RWPE1 (cell line): ENCODE results near the gene CCSAP.
"Not testable (repeated sequence)": the region's sequence is repeated elsewhere in the genome, so short reads cannot be mapped to it uniquely, and the experiment has no call there.

ENCODE experiments used
- CTCF ChIA-PET: fragments of 350-600 bp; sonication (Branson Sonifier 250); formaldehyde crosslinking; extraction: SDS; loops from one replicate; lab custom pipeline; 2021; lab: Yijun Ruan, JAX
- POLR2A ChIA-PET: fragments of 400-600 bp; formaldehyde crosslinking; extraction: SDS; loops from one replicate; lab custom pipeline; 2020; ENCODE audit warnings: antibody characterized with exemption; ENCODE audit not compliant: low non-redundant PET; lab: Yijun Ruan, JAX
- DNase-seq: peaks from one replicate; pipeline ENCODE4 v3.0.0; 2012; ENCODE audit warnings: low spot score
- H3K27ac ChIP-seq: fragments of 450-650 bp; 2 replicates; pipeline ENCODE4 v1.5.1; 2017
- TF ChIP-seq, protein P1 (sequence below): fragments of 450-650 bp; conservative IDR thresholded peaks from 2 replicates; pipeline ENCODE4 v1.5.1; 2017; ENCODE audit warnings: low read depth, mild to moderate bottlenecking

Gene CCSAP

DNA sequence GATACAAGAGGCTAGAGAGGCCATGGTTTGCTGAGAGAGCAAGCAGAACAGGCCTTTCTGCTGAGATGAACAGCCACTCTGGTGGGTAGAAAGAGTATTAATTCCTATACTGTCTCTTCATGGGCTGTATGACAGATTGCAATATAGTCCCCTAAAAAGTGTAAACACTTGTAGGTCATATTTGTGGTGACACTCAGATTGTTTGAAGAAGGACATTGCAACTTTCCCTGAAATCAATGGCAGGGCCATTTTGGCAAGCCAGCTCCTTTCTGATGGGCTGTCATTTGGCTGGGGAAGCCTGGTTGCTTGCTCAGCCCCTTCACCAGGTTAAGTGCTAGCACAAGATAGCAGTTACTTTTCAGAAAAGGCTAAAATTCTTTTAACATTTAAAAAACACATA is 44.4 kb downstream of the CCSAP start:
- no peak overlapping the region for H3K27ac ChIP-seq
- TF ChIP-seq, protein P1, sequence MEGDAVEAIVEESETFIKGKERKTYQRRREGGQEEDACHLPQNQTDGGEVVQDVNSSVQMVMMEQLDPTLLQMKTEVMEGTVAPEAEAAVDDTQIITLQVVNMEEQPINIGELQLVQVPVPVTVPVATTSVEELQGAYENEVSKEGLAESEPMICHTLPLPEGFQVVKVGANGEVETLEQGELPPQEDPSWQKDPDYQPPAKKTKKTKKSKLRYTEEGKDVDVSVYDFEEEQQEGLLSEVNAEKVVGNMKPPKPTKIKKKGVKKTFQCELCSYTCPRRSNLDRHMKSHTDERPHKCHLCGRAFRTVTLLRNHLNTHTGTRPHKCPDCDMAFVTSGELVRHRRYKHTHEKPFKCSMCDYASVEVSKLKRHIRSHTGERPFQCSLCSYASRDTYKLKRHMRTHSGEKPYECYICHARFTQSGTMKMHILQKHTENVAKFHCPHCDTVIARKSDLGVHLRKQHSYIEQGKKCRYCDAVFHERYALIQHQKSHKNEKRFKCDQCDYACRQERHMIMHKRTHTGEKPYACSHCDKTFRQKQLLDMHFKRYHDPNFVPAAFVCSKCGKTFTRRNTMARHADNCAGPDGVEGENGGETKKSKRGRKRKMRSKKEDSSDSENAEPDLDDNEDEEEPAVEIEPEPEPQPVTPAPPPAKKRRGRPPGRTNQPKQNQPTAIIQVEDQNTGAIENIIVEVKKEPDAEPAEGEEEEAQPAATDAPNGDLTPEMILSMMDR: no peak
- DNase-seq: no peak
- CTCF ChIA-PET: no interaction called here
- POLR2A ChIA-PET: no interaction called here

DNA sequence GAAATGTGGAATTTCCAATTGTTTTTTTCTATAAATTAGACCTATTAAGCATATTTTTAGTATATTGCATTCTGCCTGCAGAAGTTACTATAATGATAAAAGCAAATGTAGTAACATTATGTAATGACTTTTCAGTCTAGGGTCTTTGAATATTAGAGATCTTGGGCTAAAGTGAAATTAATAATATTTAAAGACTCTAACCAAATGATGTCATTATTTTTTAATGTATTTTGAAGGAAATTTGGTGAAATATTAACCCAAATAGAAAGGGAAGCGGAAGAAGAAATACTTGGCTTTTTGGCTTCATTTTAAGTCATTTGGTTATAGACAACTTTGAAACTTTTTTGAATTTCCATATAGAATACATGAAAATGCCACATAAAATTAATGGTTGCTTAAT is 45.1 kb downstream of the CCSAP start:
- TF ChIP-seq, protein P1: no peak
- DNase-seq: no peak
- H3K27ac ChIP-seq: no peak overlapping the region
- ChIA-PET POLR2A (no interaction called here), CTCF (no interaction called here)

DNA sequence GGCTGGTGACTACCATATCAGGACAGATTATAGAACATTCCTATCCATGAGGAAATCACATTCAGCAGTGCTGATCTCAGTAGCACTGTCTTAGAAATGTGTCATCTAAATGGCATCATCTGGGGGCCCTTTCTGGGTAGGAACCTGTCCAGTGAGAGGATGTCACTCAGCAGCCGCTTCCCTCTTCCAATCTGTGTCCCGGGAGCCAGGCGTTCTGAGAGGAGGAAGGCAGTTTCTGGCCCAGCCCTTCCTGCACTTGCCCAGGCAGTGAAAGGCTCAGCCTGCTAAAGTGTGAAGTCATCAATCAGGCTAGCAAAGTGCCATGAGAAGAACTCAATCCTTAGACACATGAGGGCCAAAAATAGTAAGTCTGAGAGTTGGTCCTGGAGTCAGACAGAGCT is 46.3 kb downstream of the CCSAP start:
- peak overlapping the region; percentile 62 for H3K27ac ChIP-seq
- TF ChIP-seq, protein P1: no peak
- peak; percentile 61 for DNase-seq
- ChIA-PET POLR2A (interaction anchor here (0.6 kb wide), 1 partner anchor 22 kb away, joined by 4 read pairs; no protein-coding TSS in a partner anchor), CTCF (no interaction called here)

DNA sequence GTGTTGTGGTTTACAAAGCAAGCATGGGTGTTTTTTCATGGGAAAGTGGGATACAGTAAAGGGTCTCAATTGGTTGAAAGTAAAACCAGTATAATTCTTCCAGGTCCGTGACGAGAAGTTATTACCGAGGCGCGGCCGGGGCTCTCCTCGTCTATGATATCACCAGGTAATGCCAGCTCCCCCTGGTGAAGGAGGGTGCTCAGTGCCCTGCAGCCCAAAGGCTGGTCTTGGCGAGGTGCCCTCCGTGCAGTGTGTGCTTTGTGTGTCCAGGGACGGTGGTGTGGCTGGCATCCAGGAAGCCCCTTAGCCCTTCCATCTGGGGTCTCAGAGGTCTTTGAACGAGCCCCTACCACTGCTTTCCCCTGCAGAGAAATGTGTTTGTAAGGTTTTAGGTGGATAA is 47.1 kb downstream of the CCSAP start:
- TF ChIP-seq, protein P1: no peak
- ChIA-PET POLR2A (no interaction called here), CTCF (no interaction called here)
- no peak for DNase-seq
- H3K27ac ChIP-seq: no peak overlapping the region

DNA sequence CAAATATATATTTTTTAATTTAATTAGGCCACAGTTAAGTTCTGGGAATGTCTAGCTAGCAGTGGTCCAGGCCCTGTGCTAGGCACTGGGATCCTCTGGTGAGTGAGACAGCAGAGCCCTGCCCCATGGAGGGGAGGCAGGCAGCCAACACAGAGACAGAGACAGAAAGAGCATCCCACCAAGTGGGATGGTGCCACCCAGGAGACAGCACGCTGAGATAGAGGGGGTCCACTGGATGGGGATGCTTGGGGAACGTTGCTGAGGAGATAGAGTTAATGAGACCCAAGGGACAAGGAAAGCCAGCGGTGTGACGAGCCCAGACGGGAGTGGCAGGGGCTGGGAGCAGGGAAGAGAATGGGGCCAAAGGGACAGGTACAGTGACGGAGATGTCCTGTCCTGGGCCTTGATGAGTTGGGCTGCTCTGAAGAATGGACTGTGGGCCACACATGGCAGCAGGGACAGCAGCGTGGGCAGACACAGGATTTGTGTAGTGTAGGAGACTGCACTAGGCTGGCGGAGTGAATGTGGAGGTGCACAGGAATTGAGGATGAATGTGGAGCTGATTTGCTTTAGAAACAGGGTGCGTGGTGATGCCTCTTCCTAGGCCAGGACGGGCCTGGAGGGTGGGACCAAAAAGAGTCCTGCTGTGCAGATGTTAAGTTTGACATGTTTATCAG is 49.2 kb downstream of the CCSAP start:
- TF ChIP-seq, protein P1: no peak
- DNase-seq: no peak
- POLR2A ChIA-PET: interaction anchor here (0.5 kb wide), 1 partner anchor 54 kb away, joined by 6 read pairs; no protein-coding TSS in a partner anchor
- peak overlapping the region; percentile 7; the same call in 1 of the 2 replicates for H3K27ac ChIP-seq
- CTCF ChIA-PET: no interaction called here

DNA sequence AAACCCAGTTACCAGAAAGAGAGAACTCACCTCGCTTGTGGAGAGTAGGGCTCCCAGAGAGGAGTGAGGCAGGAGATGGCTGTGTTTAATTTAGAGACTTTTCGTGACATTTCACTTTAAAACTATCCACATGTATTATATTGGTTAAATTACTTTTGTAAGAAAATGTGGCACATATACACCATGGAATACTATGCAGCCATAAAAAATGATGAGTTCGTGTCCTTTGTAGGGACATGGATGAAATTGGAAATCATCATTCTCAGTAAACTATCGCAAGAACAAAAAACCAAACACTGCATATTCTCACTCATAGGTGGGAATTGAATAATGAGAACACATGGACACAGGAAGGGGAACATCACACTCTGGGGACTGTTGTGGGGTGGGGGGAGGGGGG is 51.2 kb downstream of the CCSAP start:
- H3K27ac ChIP-seq, DNase-seq, POLR2A ChIA-PET, CTCF ChIA-PET: not testable (repeated sequence)

DNA sequence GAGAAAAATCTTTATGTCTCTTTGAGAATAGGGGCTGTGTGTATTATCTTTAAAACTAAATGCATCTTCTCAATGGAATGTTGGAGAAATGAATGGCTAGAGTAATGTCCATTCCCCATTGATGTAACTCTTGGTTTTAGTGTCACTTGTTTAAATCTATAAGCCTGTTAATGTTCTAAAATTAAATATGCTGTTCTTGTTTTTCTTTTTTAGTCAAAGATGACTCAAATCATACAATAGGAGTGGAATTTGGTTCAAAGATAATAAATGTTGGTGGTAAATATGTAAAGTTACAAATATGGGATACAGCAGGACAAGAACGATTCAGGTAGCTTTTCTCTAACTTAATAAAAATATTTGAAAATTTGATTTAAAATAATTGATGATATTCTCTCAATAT is 54.3 kb downstream of the CCSAP start:
- H3K27ac ChIP-seq: no peak overlapping the region
- POLR2A ChIA-PET: no interaction called here
- TF ChIP-seq, protein P1: no peak
- DNase-seq: no peak
- CTCF ChIA-PET: no interaction called here
